Neural cell (in vitro differentiated cells): Measurements from ENCODE around the gene NHLH1. TPM values are rescaled to one million over a fixed set of nuclear protein-coding genes. Genes with fewer than 3 reads are reported as not detected.

ENCODE experiments used
- H2AFZ ChIP-seq: fragments of 200-600, 300-800 bp; sonication (generic), shearing (Covaris generic); 2 replicates; pipeline ENCODE4 v1.6.0; 2014; ENCODE audit warnings: low read depth, mild to moderate bottlenecking, antibody characterized with exemption, low read length, moderate library complexity
- H3F3A ChIP-seq: fragments of 200-600 bp; shearing (Covaris generic); 2 replicates; pipeline ENCODE4 v1.6.1; 2016; ENCODE audit warnings: mild to moderate bottlenecking, moderate library complexity, mixed read lengths, antibody characterized with exemption, low read length; ENCODE audit not compliant: insufficient read depth, poor library complexity, severe bottlenecking
- H3K27ac ChIP-seq: fragments of 200-600, 300-800 bp; sonication (generic), shearing (Covaris generic); 2 replicates; pipeline ENCODE4 v1.5.1; 2014; ENCODE audit warnings: mild to moderate bottlenecking, low read length, moderate library complexity
- H3K27me3 ChIP-seq: fragments of 300-800, 200-600 bp; sonication (generic), shearing (Covaris generic); 2 replicates; pipeline ENCODE4 v1.6.0; 2014; ENCODE audit warnings: mild to moderate bottlenecking, low read depth, low read length, moderate library complexity; ENCODE audit not compliant: insufficient read depth
- H3K36me3 ChIP-seq: fragments of 300-800, 200-600 bp; sonication (generic), shearing (Covaris generic); 2 replicates; pipeline ENCODE4 v1.5.1; 2014; ENCODE audit warnings: mild to moderate bottlenecking, antibody characterized with exemption, low read length, moderate library complexity; ENCODE audit not compliant: insufficient read depth
- H3K4me2 ChIP-seq: fragments of 300-800, 200-600 bp; sonication (generic), shearing (Covaris generic); 2 replicates; pipeline ENCODE4 v1.6.0; 2014; ENCODE audit warnings: mild to moderate bottlenecking, low read length
- H3K4me3 ChIP-seq: fragments of 300-800, 200-600 bp; sonication (generic), shearing (Covaris generic); 2 replicates; pipeline ENCODE4 v1.5.1; 2014; ENCODE audit warnings: mild to moderate bottlenecking, low read length, moderate library complexity
- H3K79me2 ChIP-seq: fragments of 200-600 bp; shearing (Covaris generic); replicated peaks from 2 replicates; pipeline ENCODE4 v1.6.0; 2014; ENCODE audit warnings: mild to moderate bottlenecking, low read length, moderate library complexity; ENCODE audit not compliant: insufficient read depth
- H3K9ac ChIP-seq: fragments of 300-800, 200-600 bp; sonication (generic), shearing (Covaris generic); 2 replicates; pipeline ENCODE4 v1.6.1; 2016; ENCODE audit warnings: mild to moderate bottlenecking, low read length, mixed read lengths
- H3K9me2 ChIP-seq: fragments of 200-600 bp; shearing (Covaris generic); 2 replicates; pipeline ENCODE4 v1.6.1; 2016; ENCODE audit warnings: mild to moderate bottlenecking, low read length, mixed read lengths; ENCODE audit not compliant: insufficient read depth
- H3K9me3 ChIP-seq: fragments of 200-600, 300-800 bp; sonication (generic), shearing (Covaris generic); 2 replicates; pipeline ENCODE4 v1.6.1; 2016; ENCODE audit warnings: mild to moderate bottlenecking, mixed run types, low read length, moderate library complexity, mixed read lengths
- H4K20me1 ChIP-seq: fragments of 200-600 bp; shearing (Covaris generic); 2 replicates; pipeline ENCODE4 v1.6.1; 2016; ENCODE audit warnings: mild to moderate bottlenecking, mixed run types; ENCODE audit not compliant: insufficient read depth
- CTCF ChIP-seq: fragments of 450-650 bp; IDR thresholded peaks from 2 replicates; pipeline ENCODE4 v1.5.1; 2014; ENCODE audit warnings: antibody characterized with exemption, mild to moderate bottlenecking, moderate library complexity; ENCODE audit not compliant: poor library complexity, severe bottlenecking
- EP300 ChIP-seq: fragments of 450-650 bp; conservative IDR thresholded peaks from 2 replicates; pipeline ENCODE4 v1.6.1; 2014; ENCODE audit warnings: antibody characterized with exemption, mild to moderate bottlenecking, moderate library complexity; ENCODE audit not compliant: poor library complexity, severe bottlenecking
- EZH2 ChIP-seq: fragments of 200-600, 300-800 bp; shearing (Covaris generic), sonication (generic); IDR thresholded peaks from 2 replicates; pipeline ENCODE4 v1.6.1; 2014; ENCODE audit warnings: antibody characterized with exemption, low read length, borderline replicate concordance, mild to moderate bottlenecking; ENCODE audit not compliant: insufficient read depth, poor library complexity, severe bottlenecking
- MXI1 ChIP-seq: fragments of 450-650 bp; conservative IDR thresholded peaks from 2 replicates; pipeline ENCODE4 v1.6.1; 2014; ENCODE audit warnings: antibody characterized with exemption, mild to moderate bottlenecking; ENCODE audit not compliant: poor library complexity, severe bottlenecking
- POLR2AphosphoS5 ChIP-seq: IDR thresholded peaks from 2 replicates; pipeline ENCODE4 v1.6.1; 2012
- RAD21 ChIP-seq: fragments of 450-650 bp; conservative IDR thresholded peaks from 2 replicates; pipeline ENCODE4 v1.6.1; 2014; ENCODE audit warnings: antibody characterized with exemption, mild to moderate bottlenecking, moderate library complexity
- SMC3 ChIP-seq: fragments of 450-650 bp; conservative IDR thresholded peaks from 2 replicates; pipeline ENCODE4 v1.6.1; 2014; ENCODE audit warnings: antibody characterized with exemption, mild to moderate bottlenecking, moderate library complexity; ENCODE audit not compliant: poor library complexity
- TAF1 ChIP-seq: IDR thresholded peaks from 2 replicates; pipeline ENCODE4 v1.6.1; 2012; ENCODE audit warnings: low read depth
- polyA plus RNA-seq: library from polyadenylated mRNA; depleted of rRNA; stranded (reverse); fragments of >200 nt; gene quantifications from 2 replicates; pipeline ENCODE4 v1.2.3, GENCODE V29; 2014
- TF ChIP-seq, protein P1 (sequence below): IDR thresholded peaks from 2 replicates; pipeline ENCODE4 v1.6.1; 2012; ENCODE audit warnings: borderline replicate concordance

NHLH1 gene
- polyA plus RNA-seq, 1 donor from 2014 or later, result 0.11 TPM

- Histone ChIP-seq H3K9me2 (no peaks in the 10 kb centered on the region), H3K9me3 (no peaks in the 10 kb centered on the region), H2AFZ (no peak overlapping the region), H3K4me3 (no peak overlapping the region), H3K27me3 (no peaks in the 10 kb centered on the region), H3K36me3 (peaks cover 7% of the 10 kb centered on the region), H3K27ac (no peak overlapping the region), H3K4me2 (no peak overlapping the region), H3F3A (no peaks in the 10 kb centered on the region), H4K20me1 (no peaks in the 10 kb centered on the region), H3K79me2 (peaks cover 6% of the 10 kb centered on the region), H3K9ac (no peak overlapping the region)
- no peak for TF ChIP-seq CTCF
- TF ChIP-seq SMC3, result no peak
- no peak for TF ChIP-seq RAD21
- no peak for TF ChIP-seq POLR2AphosphoS5
- TF ChIP-seq TAF1, result no peak
- TF ChIP-seq, protein P1, sequence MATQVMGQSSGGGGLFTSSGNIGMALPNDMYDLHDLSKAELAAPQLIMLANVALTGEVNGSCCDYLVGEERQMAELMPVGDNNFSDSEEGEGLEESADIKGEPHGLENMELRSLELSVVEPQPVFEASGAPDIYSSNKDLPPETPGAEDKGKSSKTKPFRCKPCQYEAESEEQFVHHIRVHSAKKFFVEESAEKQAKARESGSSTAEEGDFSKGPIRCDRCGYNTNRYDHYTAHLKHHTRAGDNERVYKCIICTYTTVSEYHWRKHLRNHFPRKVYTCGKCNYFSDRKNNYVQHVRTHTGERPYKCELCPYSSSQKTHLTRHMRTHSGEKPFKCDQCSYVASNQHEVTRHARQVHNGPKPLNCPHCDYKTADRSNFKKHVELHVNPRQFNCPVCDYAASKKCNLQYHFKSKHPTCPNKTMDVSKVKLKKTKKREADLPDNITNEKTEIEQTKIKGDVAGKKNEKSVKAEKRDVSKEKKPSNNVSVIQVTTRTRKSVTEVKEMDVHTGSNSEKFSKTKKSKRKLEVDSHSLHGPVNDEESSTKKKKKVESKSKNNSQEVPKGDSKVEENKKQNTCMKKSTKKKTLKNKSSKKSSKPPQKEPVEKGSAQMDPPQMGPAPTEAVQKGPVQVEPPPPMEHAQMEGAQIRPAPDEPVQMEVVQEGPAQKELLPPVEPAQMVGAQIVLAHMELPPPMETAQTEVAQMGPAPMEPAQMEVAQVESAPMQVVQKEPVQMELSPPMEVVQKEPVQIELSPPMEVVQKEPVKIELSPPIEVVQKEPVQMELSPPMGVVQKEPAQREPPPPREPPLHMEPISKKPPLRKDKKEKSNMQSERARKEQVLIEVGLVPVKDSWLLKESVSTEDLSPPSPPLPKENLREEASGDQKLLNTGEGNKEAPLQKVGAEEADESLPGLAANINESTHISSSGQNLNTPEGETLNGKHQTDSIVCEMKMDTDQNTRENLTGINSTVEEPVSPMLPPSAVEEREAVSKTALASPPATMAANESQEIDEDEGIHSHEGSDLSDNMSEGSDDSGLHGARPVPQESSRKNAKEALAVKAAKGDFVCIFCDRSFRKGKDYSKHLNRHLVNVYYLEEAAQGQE, result no peak
- no peak for TF ChIP-seq MXI1
- TF ChIP-seq EZH2, result no peak
- TF ChIP-seq EP300, result no peak
These were observed 52.9 kb downstream of the NHLH1 start for GRCh38 chr1:160419838-160420169.

GRCh38 chr1:160420881-160421842 is 54.3 kb downstream of the NHLH1 start:
- Histone ChIP-seq H2AFZ (no peak overlapping the region), H3K4me3 (no peak overlapping the region), H3K9ac (no peak overlapping the region), H3F3A (no peaks in the 10 kb centered on the region), H3K27ac (no peak overlapping the region), H3K9me3 (no peaks in the 10 kb centered on the region), H3K36me3 (peaks cover 7% of the 10 kb centered on the region), H3K4me2 (no peak overlapping the region), H3K27me3 (no peaks in the 10 kb centered on the region), H3K9me2 (no peaks in the 10 kb centered on the region), H4K20me1 (no peaks in the 10 kb centered on the region), H3K79me2 (peaks cover 3% of the 10 kb centered on the region)
- TF ChIP-seq EP300 (no peak), POLR2AphosphoS5 (no peak), TAF1 (no peak), EZH2 (no peak), RAD21 (no peak), MXI1 (no peak), SMC3 (no peak), CTCF (no peak)
- TF ChIP-seq, protein P1, result no peak
